Smooth muscle cell (in vitro differentiated cells): ENCODE results near the gene ULK4. TPM values are rescaled to one million over a fixed set of nuclear protein-coding genes. Genes with fewer than 3 reads are reported as not detected.

ENCODE experiments used
- DNase-seq: peaks from one replicate; lab custom pipeline; 2025; ENCODE audit not compliant: unreplicated experiment; lab: John Stamatoyannopoulos, UW
- H2AFZ ChIP-seq: fragments of 200-600 bp; sonication (generic); 2 replicates; pipeline ENCODE4 v1.6.0; 2016; ENCODE audit warnings: antibody characterized with exemption, low read depth, mild to moderate bottlenecking
- H3F3A ChIP-seq: fragments of 200-600 bp; sonication (generic); 2 replicates; pipeline ENCODE4 v1.6.0; 2017; ENCODE audit warnings: antibody characterized with exemption, low read depth
- H3K27ac ChIP-seq: fragments of 200-600 bp; sonication (generic); 2 replicates; pipeline ENCODE4 v1.5.1; 2016; ENCODE audit warnings: low read depth, mild to moderate bottlenecking
- H3K27me3 ChIP-seq: fragments of 200-600 bp; sonication (generic); 2 replicates; pipeline ENCODE4 v1.6.1; 2016; ENCODE audit warnings: low read depth, mild to moderate bottlenecking
- H3K36me3 ChIP-seq: fragments of 200-600 bp; sonication (generic); 2 replicates; pipeline ENCODE4 v1.5.1; 2016; ENCODE audit warnings: low read depth
- H3K4me1 ChIP-seq: fragments of 200-600 bp; sonication (generic); 2 replicates; pipeline ENCODE4 v1.5.1; 2016; ENCODE audit warnings: low read depth
- H3K4me2 ChIP-seq: fragments of 200-600 bp; sonication (generic); 2 replicates; pipeline ENCODE4 v1.6.0; 2016; ENCODE audit warnings: mild to moderate bottlenecking
- H3K4me3 ChIP-seq: fragments of 200-600 bp; sonication (generic); 2 replicates; pipeline ENCODE4 v1.5.1; 2016; ENCODE audit warnings: mild to moderate bottlenecking
- H3K79me2 ChIP-seq: fragments of 200-600 bp; sonication (generic); 2 replicates; pipeline ENCODE4 v1.6.0; 2016; ENCODE audit warnings: low read depth, mild to moderate bottlenecking
- H3K9ac ChIP-seq: fragments of 200-600 bp; sonication (generic); 2 replicates; pipeline ENCODE4 v1.6.0; 2016; ENCODE audit warnings: low read depth
- H3K9me3 ChIP-seq: fragments of 200-600 bp; sonication (generic); replicated peaks from 2 replicates; pipeline ENCODE4 v1.5.1; 2016; ENCODE audit warnings: low read depth
- H4K20me1 ChIP-seq: fragments of 200-600 bp; sonication (generic); 2 replicates; pipeline ENCODE4 v1.6.0; 2016; ENCODE audit warnings: low read depth
- WGBS: methylation state at CpG from one replicate; pipeline ENCODE4 v1.1.7; 2016; ENCODE audit warnings: low lambda C conversion rate; 5-methylcytosine and 5-hydroxymethylcytosine counted together
- polyA plus RNA-seq: library from polyadenylated mRNA; unstranded; fragments of >200 nt; fragmentation: Nextera tagmentation; extraction: Ambion mirVana; gene quantifications from 2 replicates; pipeline ENCODE4 v1.2.1, GENCODE V29; 2016
- total RNA-seq: library from RNA; depleted of rRNA; stranded (reverse); fragments of >200 nt; gene quantifications from 2 replicates; pipeline ENCODE4 v1.2.3, GENCODE V29; 2014
- TF ChIP-seq, protein P1 (sequence below): fragments of 200-600 bp; sonication (generic); IDR thresholded peaks from 2 replicates; pipeline ENCODE4 v1.5.1; 2017; ENCODE audit warnings: borderline replicate concordance, mild to moderate bottlenecking, antibody characterized with exemption; ENCODE audit not compliant: insufficient read depth, poor library complexity, severe bottlenecking

Gene ULK4
- total and polyA plus RNA-seq, 2 experiments from 2014 or later, result 4.3 to 14.2 TPM

DNA sequence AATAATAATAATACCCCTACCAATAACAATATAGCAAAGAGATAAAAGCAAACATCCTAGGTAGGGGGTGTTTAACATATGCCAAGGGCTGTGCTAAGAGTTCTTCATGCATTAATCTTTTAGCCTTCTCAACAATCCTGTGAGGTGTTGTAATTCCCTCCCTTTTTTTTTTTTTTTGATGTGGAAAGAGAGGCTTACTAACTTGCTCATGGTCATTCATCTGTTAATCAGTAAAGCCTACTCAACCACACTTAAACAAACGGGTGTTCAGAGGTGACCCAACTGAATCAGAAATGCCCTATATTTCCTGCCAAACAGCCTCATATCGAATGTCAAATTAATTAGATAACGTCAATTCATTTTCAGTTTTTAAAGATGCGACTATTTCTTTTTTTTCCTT lies 530.5 kb downstream of the ULK4 start:
- Histone ChIP-seq H3K27ac (no peak overlapping the region), H3K79me2 (no peaks in the 10 kb centered on the region), H3K9ac (no peak overlapping the region), H3K4me1 (no peaks in the 10 kb centered on the region), H3K4me3 (no peak overlapping the region), H3K4me2 (no peak overlapping the region), H2AFZ (no peak overlapping the region), H3K9me3 (no peaks in the 10 kb centered on the region), H3K36me3 (no peaks in the 10 kb centered on the region), H3K27me3 (no peaks in the 10 kb centered on the region), H4K20me1 (no peaks in the 10 kb centered on the region), H3F3A (no peaks in the 10 kb centered on the region)
- TF ChIP-seq, protein P1, sequence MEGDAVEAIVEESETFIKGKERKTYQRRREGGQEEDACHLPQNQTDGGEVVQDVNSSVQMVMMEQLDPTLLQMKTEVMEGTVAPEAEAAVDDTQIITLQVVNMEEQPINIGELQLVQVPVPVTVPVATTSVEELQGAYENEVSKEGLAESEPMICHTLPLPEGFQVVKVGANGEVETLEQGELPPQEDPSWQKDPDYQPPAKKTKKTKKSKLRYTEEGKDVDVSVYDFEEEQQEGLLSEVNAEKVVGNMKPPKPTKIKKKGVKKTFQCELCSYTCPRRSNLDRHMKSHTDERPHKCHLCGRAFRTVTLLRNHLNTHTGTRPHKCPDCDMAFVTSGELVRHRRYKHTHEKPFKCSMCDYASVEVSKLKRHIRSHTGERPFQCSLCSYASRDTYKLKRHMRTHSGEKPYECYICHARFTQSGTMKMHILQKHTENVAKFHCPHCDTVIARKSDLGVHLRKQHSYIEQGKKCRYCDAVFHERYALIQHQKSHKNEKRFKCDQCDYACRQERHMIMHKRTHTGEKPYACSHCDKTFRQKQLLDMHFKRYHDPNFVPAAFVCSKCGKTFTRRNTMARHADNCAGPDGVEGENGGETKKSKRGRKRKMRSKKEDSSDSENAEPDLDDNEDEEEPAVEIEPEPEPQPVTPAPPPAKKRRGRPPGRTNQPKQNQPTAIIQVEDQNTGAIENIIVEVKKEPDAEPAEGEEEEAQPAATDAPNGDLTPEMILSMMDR, result no peak
- WGBS, result 86% methylated on average over 4 of the region's 4 CpGs
- DNase-seq, result no peak

DNA sequence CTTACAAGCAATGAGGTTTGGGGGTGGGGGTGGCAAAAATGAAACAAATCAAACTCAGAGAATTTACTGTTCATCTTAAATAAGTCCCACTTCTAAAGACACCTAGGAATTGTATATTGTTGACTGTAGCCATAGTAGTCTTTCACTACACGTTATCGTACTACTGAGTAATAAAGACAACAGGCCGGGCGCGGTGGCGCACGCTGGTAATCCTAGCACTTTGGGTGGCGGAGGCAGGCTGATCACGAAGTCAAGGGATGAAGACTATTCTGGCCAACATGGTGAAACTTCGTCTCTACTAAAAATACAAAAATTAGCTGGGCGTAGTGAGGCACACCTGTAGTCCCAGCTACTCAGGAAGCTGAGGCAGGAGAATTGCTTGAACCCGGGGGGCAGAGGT lies 531.0 kb downstream of the ULK4 start:
- H2AFZ ChIP-seq, result no peak overlapping the region
- TF ChIP-seq, protein P1, result no peak
- H3K4me1 ChIP-seq, result no peaks in the 10 kb centered on the region
- H3K27me3 ChIP-seq, result no peaks in the 10 kb centered on the region
- no peaks in the 10 kb centered on the region for H4K20me1 ChIP-seq
- H3K27ac ChIP-seq, result no peak overlapping the region
- WGBS, result 97% methylated on average over 12 of the region's 12 CpGs
- DNase-seq, result no peak
- no peak overlapping the region for H3K9ac ChIP-seq
- no peaks in the 10 kb centered on the region for H3K36me3 ChIP-seq
- H3K9me3 ChIP-seq, result no peaks in the 10 kb centered on the region
- no peak overlapping the region for H3K4me2 ChIP-seq
- no peaks in the 10 kb centered on the region for H3K79me2 ChIP-seq
- no peak overlapping the region for H3K4me3 ChIP-seq
- no peaks in the 10 kb centered on the region for H3F3A ChIP-seq

DNA sequence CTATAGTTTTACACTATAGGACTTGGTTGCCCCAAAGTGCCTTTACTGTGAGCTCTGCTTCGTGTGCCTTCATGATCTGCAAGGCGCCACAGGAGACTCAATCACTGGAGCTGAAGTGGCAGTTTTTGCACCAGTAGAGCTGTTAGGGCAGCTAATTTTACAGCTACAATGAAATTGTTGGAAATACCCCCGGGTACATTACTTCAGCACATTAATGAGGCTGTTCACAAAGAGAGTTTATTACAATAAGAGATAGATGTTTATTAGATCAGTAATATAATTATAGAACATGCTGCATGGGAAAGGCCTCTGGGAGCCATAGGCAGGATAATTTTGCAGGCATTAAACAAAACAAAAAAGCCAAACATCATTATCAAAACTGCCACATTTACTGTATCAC lies 531.5 kb downstream of the ULK4 start:
- TF ChIP-seq, protein P1, result no peak
- no peaks in the 10 kb centered on the region for H3K9me3 ChIP-seq
- no peaks in the 10 kb centered on the region for H3K4me1 ChIP-seq
- WGBS, result 91% methylated on average over 3 of the region's 3 CpGs
- DNase-seq, result no peak
- H3K79me2 ChIP-seq, result no peaks in the 10 kb centered on the region
- H3K27ac ChIP-seq, result no peak overlapping the region
- no peak overlapping the region for H3K4me2 ChIP-seq
- no peaks in the 10 kb centered on the region for H3K27me3 ChIP-seq
- no peak overlapping the region for H2AFZ ChIP-seq
- H3F3A ChIP-seq, result no peaks in the 10 kb centered on the region
- no peaks in the 10 kb centered on the region for H4K20me1 ChIP-seq
- no peaks in the 10 kb centered on the region for H3K36me3 ChIP-seq
- H3K4me3 ChIP-seq, result no peak overlapping the region
- no peak overlapping the region for H3K9ac ChIP-seq

DNA sequence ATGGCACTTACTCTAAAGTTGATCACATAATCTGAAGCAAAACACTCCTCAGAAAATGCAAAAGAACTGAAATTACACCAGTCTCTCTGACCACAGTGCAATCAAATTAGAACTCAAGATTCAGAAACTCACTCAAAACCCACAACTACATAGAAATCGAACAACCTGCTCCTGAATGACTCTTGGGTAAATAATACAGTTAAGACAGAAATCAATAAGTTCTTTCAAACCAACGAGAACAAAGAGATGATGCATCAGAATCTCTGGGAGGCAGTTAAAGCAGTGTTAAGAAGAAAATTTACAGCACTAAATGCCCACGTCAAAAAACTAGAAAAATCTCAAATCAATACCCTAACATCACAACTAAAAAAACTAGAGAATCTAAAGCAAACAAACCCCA lies 535.4 kb downstream of the ULK4 start:
- no peaks in the 10 kb centered on the region for H3K9me3 ChIP-seq
- no peak overlapping the region for H3K9ac ChIP-seq
- H4K20me1 ChIP-seq, result no peaks in the 10 kb centered on the region
- H3K36me3 ChIP-seq, result no peaks in the 10 kb centered on the region
- no peaks in the 10 kb centered on the region for H3K4me1 ChIP-seq
- no peak overlapping the region for H3K4me3 ChIP-seq
- H2AFZ ChIP-seq, result no peak overlapping the region
- no peak for DNase-seq
- TF ChIP-seq, protein P1, result no peak
- H3K4me2 ChIP-seq, result no peak overlapping the region
- no peaks in the 10 kb centered on the region for H3K79me2 ChIP-seq
- H3K27ac ChIP-seq, result no peak overlapping the region
- H3F3A ChIP-seq, result no peaks in the 10 kb centered on the region
- no peaks in the 10 kb centered on the region for H3K27me3 ChIP-seq
- 92% methylated on average over 3 of the region's 3 CpGs for WGBS
